Epithelial cell of prostate (primary cell): ENCODE data around the gene RNF168.
"Not testable (repeated sequence)": the region's sequence is repeated elsewhere in the genome, so short reads cannot be mapped to it uniquely, and the experiment has no call there.

ENCODE experiments used
- DNase-seq: peaks from one replicate; pipeline ENCODE4 v3.0.0-alpha.2; 2011; ENCODE audit warnings: low read depth, low spot score
- H3K27ac ChIP-seq: fragments of 450-650 bp; 2 replicates; pipeline ENCODE4 v1.5.1; 2017; ENCODE audit warnings: mild to moderate bottlenecking

Gene RNF168

GRCh38 chr3:196477678-196478077, 25.9 kb downstream of the RNF168 start:
- no peak for DNase-seq
- no peak overlapping the region for H3K27ac ChIP-seq

GRCh38 chr3:196472286-196472685, 31.3 kb downstream of the RNF168 start:
- DNase-seq, result no peak
- H3K27ac ChIP-seq, result no peak overlapping the region

GRCh38 chr3:196471551-196471950, 32.0 kb downstream of the RNF168 start:
- H3K27ac ChIP-seq, result no peak overlapping the region
- no peak for DNase-seq

DNA sequence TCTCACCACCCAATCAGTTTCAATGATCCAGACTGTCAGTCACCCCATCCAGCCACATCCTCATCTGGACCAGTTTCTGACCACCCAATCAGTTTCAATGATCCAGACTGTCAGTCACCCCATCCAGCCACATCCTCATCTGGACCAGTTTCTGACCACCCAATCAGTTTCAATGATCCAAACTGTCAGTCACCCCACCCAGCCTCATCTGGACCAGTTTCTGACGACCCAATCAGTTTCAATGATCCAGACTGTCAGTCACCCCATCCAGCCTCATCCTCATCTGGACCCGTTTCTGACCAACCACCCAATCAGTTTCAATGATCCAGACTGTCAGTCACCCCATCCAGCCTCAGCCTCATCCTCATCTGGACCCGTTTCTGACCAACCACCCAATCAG, 33.4 kb downstream of the RNF168 start:
- H3K27ac ChIP-seq, DNase-seq: not testable (repeated sequence)

DNA sequence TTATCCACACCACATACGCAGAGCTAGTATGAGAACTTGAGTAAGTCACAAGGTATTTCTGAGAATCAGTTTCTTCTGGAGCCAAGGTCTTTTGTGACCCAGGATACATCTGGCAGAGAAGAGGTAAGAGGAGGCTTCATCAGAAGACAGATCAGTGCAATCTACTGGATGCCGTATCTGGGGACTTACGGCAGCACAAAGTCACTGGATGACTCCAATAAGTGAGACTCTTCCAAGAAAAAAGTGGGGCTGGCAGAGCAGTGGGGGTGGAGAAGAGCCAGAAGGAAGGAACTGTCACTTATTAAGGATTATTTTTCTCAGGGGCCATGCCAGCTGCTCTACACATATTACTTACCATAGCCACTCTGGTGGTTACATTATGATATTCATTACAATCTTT, 39.8 kb downstream of the RNF168 start:
- H3K27ac ChIP-seq, result no peak overlapping the region
- DNase-seq, result no peak

DNA sequence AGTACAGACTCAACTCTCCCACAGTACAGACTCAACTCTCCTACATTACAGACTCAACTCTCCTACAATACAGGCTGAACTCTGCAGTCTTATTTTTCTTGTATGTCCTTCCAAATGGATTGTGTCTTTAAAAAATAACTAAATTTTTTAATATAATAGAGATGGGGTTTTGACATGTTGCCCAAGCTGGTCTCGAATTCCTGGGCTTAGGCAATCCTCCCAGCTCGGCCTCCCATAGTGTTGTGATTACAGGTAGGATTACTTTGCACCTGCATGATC, 40.2 kb downstream of the RNF168 start:
- no peak for DNase-seq
- H3K27ac ChIP-seq, result no peak overlapping the region

DNA sequence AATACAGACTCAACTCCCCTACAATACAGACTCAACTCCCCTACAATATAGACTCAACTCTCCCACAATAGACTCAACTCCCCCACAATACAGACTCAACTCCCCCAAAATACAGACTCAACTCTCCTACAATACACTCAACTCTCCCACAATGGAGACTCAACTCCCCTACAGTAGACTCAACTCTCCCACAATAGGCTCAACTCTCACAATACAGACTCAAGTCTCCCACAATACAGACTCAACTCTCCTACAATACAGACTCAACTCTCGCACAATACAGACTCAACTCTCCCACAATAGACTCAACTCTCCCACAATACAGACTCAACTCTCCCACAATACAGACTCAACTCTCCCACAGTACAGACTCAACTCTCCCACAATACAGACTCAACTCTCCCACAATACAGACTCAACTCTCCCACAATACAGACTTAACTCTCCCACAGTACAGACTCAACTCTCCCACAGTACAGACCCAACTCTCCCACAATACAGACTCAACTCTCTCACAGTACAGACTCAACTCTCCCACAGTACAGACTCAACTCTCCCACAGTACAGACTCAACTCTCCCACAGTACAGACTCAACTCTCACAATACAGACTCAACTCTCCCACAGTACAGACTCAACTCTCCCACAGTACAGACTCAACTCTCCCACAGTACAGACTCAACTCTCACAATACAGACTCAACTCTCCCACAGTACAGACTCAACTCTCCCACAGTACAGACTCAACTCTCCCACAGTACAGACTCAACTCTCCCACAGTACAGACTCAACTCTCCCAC, 40.7 kb downstream of the RNF168 start:
- DNase-seq, H3K27ac ChIP-seq: not testable (repeated sequence)

GRCh38 chr3:196458063-196458462, 45.5 kb downstream of the RNF168 start:
- H3K27ac ChIP-seq, result no peak overlapping the region

GRCh38 chr3:196457470-196457869, 46.1 kb downstream of the RNF168 start:
- DNase-seq, H3K27ac ChIP-seq: not testable (repeated sequence)

More at GRCh38 chr3:196458063-196458462, 45.5 kb downstream of the RNF168 start:
- DNase-seq, result no peak

DNA sequence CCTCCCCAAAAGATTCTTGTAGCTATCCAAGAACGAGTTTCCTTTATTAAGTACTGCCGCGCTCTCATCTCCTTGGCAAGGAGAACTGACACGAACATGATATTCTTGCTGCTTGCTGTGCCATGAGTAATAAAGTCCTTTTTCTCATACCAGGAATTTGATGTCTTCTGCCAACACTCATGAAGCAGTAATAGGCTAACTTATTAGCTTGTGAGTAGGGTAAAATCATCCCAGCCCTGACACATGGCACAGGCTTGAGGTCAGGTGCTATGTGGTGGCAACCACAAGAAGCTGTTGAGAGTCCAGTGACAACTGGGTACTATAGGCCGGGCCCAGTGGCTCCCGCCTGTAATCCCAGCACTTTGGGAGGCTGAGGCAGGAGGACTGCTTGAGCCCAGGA, 48.6 kb downstream of the RNF168 start:
- DNase-seq, result no peak
- H3K27ac ChIP-seq, result no peak overlapping the region

- not testable (repeated sequence) for H3K27ac ChIP-seq, DNase-seq
Observed at GRCh38 chr3:196445391-196445790, 58.2 kb downstream of the RNF168 start.

DNA sequence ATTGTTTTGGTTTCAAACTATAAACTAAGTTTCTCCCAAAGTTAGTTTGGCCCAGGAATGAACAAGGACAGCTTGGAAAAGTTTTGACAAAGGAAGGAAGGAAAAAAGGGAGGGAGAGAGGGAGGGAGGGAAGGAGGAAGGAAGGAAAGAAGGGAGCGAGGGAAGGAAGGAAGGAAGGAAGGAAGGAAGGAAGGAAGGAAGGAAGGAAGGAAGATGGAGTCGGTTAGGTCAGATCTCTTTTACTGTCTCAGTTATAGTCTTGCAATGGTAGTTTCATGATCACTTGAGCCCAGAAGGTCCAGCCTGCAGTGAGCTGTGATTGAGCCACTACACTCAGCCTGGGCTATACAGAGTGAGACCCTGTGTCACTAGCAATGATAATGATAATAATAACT, 59.1 kb downstream of the RNF168 start:
- DNase-seq, result no peak
- H3K27ac ChIP-seq, result no peak overlapping the region

DNA sequence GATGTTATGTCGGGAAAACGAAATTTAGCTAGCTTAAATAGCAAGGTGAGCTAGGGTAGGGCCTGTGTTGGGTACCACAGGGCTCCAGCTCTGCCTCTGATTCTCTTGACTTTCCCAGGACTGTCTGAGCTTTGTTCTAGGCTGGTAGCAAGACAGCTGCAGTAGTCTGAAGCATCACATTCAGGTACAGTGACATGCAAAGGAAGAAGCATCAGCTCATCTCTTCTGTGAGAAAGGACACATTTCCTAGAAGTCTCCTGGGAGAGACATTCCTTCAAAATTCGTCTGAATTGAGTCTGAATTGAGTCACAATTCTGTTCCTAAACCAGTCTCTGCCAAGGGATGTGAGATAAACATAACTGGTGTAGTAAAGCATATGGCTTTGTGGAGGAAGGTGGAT, 62.9 kb downstream of the RNF168 start:
- DNase-seq, result no peak
- no peak overlapping the region for H3K27ac ChIP-seq

DNA sequence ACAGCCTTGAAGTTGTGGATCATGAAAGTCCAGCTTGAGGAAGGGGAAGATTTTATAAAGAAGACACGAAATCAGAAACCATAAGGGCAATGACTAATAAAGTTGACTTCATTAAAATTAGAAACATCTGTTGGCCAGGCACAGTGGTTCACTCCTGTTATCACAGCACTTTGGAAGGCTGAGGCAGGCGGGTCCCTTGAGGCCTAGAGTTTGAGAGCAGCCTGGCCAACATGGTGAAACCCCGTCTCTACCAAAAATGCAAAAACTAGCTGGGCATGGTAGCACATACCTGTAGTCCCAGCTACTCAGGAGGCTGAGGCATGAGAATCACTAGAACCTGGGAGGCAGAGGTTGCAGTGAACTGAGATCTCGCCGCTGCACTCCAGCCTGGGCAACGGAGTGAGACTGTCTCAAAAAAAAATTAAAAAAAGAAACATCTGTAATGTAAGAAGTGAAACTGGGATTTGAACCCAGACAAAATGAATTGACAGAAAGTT, 63.5 kb downstream of the RNF168 start:
- H3K27ac ChIP-seq, result no peak overlapping the region
- DNase-seq, result no peak

DNA sequence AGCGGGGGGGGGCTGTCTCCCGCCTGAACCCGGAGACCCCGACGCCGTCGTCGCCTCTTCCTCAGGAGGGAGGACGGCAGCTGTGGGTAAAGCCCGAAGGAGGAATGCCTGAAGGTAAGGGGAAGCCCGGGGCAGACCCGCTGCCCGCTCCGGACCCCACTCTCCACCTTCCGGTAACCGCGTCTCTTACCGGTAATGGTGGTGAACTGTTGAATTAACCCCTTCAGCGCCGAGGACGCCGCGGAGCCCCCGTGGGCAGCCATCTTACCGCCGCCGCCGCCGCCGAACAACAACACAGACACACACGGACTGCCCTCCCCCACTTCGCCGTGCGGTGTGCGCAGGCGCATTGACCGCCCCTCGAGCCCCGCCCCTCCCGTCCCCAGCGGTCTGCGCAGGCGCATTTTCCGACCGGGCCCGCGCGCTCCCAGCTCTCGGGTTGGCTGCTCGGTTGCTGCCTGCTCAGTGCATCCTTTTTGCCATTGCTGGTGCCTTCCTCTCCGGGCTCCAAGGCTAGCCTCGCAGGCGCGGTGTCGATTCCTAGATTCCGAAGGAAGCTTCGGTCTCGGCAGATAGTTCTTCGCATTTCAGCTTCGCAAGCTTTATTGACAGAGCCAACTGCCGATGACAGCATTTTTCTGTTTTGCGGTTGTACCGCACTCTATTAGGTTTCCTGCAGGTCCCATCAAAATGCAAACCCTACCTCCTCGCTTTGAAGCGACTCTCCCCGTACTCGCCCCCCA, 71.3 kb downstream of the RNF168 start, which contains the start of gene UBXN7:
Gene UBXN7, minus strand, starts transcription at position 291 of the 743 bp plus-strand sequence. Its CDS starts 28 bp downstream, at position 263.
- peak within 1 kb of the TSS; percentile 65 for H3K27ac ChIP-seq
- peak; percentile 51 for DNase-seq

GRCh38 chr3:196431181-196432136, 72.1 kb downstream of the RNF168 start:
- DNase-seq, result no peak
- H3K27ac ChIP-seq, result peak overlapping the region; percentile 65

GRCh38 chr3:196428041-196428440, 75.5 kb downstream of the RNF168 start:
- no peak for DNase-seq
- H3K27ac ChIP-seq, result no peak overlapping the region

- not testable (repeated sequence) for DNase-seq, H3K27ac ChIP-seq
Observed at GRCh38 chr3:196424421-196424820, 79.1 kb downstream of the RNF168 start.

- DNase-seq, result no peak
- H3K27ac ChIP-seq, result no peak overlapping the region
Observed at GRCh38 chr3:196423044-196423781, 80.4 kb downstream of the RNF168 start.

GRCh38 chr3:196421668-196422067, 81.9 kb downstream of the RNF168 start:
- not testable (repeated sequence) for H3K27ac ChIP-seq, DNase-seq
